ENCODE results near the gene TMCO6. TPM values are rescaled to one million over a fixed set of nuclear protein-coding genes. Genes with fewer than 3 reads are reported as not detected.

The TMCO6 gene
- total RNA-seq, 4 donors from 2014 or later = 21.9 to 90.9 (median 42.2) TPM

DNA sequence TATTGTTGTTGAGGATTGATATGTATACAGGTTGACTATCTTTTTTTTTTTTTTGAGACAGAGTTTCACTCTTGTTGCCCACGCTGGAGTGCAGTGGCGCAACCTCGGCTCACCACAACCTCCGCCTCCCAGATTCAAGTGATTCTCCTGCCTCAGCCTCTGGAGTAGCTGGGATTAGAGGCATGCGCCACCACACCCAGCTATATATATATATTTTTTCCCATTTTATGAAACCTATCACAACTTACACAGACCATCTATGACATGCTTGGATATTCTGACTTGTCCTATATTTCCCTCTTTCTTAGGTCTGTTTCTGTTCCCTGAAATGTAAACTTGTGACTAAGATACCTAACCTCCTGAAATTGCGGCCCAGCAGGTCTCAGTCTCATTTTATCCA is 11.3 kb upstream of the TMCO6 start:
- H3K27ac ChIP-seq = no peak overlapping the region
- TF ChIP-seq POLR2A (IDR thresholded peaks at IDR 0.05) = no peak
- TF ChIP-seq, protein P1, sequence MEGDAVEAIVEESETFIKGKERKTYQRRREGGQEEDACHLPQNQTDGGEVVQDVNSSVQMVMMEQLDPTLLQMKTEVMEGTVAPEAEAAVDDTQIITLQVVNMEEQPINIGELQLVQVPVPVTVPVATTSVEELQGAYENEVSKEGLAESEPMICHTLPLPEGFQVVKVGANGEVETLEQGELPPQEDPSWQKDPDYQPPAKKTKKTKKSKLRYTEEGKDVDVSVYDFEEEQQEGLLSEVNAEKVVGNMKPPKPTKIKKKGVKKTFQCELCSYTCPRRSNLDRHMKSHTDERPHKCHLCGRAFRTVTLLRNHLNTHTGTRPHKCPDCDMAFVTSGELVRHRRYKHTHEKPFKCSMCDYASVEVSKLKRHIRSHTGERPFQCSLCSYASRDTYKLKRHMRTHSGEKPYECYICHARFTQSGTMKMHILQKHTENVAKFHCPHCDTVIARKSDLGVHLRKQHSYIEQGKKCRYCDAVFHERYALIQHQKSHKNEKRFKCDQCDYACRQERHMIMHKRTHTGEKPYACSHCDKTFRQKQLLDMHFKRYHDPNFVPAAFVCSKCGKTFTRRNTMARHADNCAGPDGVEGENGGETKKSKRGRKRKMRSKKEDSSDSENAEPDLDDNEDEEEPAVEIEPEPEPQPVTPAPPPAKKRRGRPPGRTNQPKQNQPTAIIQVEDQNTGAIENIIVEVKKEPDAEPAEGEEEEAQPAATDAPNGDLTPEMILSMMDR (IDR thresholded peaks at IDR 0.05) = no peak
- H3K36me3 ChIP-seq = no peaks in the 10 kb centered on the region
- peaks cover 0 to 10% (median 4%) of the 10 kb centered on the region in 4 donors for H3K4me1 ChIP-seq
- H3K9me3 ChIP-seq = no peaks in the 10 kb centered on the region
- DNase-seq = no peak
- no peaks in the 10 kb centered on the region for H3K27me3 ChIP-seq
- no peak overlapping the region for H3K4me3 ChIP-seq

DNA sequence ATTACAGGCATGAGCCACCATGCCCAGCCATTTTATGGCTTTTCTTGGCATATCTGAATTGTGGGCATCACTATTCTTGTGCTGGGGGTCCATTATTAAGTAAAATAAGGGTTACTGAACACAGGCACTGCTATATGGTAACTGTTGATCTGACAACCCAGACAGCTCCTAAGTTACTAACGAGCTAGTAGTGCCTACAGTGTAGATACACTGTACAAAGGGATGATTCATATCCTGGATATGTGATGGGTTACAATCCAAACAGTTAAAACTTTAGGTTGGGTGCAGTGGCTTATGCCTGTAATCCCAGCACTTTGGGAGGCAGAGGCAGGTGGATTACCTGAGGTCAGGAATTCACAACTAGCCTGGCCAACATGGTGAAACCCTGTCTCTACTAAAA is 10.5 kb upstream of the TMCO6 start:
- DNase-seq = no peak
- H3K36me3 ChIP-seq = no peaks in the 10 kb centered on the region
- TF ChIP-seq POLR2A (IDR thresholded peaks at IDR 0.05) = no peak
- TF ChIP-seq, protein P1 (IDR thresholded peaks at IDR 0.05) = no peak
- H3K27ac ChIP-seq = no peak overlapping the region
- no peak overlapping the region for H3K4me3 ChIP-seq
- peaks cover 0 to 15% (median 4%) of the 10 kb centered on the region in 4 donors for H3K4me1 ChIP-seq
- no peaks in the 10 kb centered on the region for H3K27me3 ChIP-seq
- no peaks in the 10 kb centered on the region for H3K9me3 ChIP-seq

DNA sequence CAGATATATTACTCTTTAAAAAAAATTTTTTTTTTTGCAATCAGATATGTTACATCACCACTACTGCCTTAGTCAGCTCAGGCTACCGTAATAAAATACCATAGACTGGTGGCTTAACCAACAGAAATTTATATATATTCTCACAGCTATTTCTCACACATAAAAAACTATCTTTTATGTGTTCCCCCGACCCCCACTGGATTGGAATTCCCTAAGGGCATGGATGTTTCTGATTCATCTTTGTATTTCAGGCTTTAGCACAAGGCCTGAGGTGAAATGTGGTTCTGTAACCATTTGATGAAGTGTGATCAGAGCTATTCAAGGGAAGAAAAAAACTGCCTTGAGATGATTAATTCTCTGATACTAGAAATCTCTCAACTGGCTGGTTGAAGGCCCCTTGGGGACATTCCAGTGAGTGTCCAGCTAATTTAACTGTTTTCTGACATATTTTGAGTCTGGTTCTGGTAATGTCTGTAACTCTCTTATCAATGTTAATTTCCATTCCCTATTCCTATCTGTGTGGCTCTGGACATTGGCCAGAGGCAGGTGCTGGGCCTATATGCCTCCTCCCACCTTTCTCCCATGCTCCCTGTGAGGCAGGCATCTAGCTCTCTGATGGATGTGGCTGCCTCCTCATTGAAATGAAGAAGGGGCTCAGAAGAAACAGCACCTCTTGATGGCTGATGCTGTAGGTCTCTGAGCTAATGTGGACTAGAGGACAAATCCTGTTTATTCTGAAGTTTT is 8.8 kb upstream of the TMCO6 start:
- H3K36me3 ChIP-seq = no peaks in the 10 kb centered on the region
- peak overlapping the region in 1 of 4 donors; percentile 9 for H3K27ac ChIP-seq
- H3K27me3 ChIP-seq = no peaks in the 10 kb centered on the region
- no peak for DNase-seq
- H3K4me1 ChIP-seq = peaks cover 0 to 15% (median 4%) of the 10 kb centered on the region in 4 donors
- TF ChIP-seq, protein P1 (IDR thresholded peaks at IDR 0.05) = no peak
- TF ChIP-seq POLR2A (IDR thresholded peaks at IDR 0.05) = no peak
- peak overlapping the region in 2 of 4 donors; percentile 20 to 64 for H3K4me3 ChIP-seq
- no peaks in the 10 kb centered on the region for H3K9me3 ChIP-seq

DNA sequence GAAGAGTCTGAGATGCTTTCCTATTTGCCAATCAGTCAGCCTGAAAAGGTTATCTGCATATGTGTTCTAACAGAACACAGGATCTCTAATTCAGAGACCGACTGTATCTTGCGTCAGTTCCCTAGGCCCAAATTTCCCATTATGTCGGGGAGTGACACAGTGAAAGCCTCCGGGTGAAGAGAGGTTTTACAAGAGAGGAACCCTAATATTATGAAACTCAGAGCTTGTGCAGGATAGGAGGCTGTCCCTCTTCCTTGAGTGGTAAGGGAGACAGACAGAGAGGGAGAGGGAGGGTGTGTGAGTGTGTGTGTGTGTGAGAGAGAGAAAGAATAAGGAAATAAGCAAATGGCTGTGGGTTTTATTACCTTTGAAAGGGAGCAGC is 8.2 kb upstream of the TMCO6 start:
- no peak for TF ChIP-seq POLR2A (IDR thresholded peaks at IDR 0.05)
- TF ChIP-seq, protein P1 (IDR thresholded peaks at IDR 0.05) = no peak
- no peak for DNase-seq
- Histone ChIP-seq H3K36me3 (no peaks in the 10 kb centered on the region), H3K4me3 (peak overlapping the region in 1 of 4 donors; percentile 64), H3K27ac (peak overlapping the region in 2 of 4 donors; percentile 9 to 69), H3K9me3 (no peaks in the 10 kb centered on the region), H3K4me1 (peaks cover 0 to 15% (median 4%) of the 10 kb centered on the region in 4 donors), H3K27me3 (no peaks in the 10 kb centered on the region)

DNA sequence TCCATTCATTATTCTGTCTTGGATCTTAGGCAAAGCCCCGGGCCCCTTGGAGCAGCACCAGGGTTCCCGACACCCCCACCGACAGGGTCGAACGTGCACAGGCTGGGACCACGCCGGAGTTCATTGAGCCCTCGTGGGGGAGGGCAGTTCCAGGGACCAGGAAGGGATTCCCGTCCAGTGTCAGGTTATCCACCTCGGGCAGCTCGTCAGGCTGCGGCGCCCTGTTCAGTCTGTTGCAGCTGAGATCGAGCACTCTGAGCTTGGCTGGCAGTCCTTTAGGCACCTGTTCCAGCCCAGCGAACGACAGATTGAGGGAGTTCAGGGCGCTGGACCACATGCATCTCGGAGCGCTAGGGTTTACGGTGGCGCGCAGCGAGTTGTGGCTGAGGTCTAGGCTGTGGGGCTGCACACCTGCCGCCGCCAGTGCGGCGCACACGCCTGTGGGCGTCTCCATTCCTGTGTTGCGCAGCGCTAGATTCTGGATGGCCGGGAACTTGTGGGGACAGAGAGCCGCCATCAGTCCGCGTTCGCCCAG is 7.4 kb upstream of the TMCO6 start:
- TF ChIP-seq, protein P1 (IDR thresholded peaks at IDR 0.05) = no peak
- TF ChIP-seq POLR2A (IDR thresholded peaks at IDR 0.05) = no peak
- H3K9me3 ChIP-seq = no peaks in the 10 kb centered on the region
- DNase-seq = peak in 2 of 3 donors; percentile 65 to 72
- no peaks in the 10 kb centered on the region for H3K36me3 ChIP-seq
- H3K27me3 ChIP-seq = no peaks in the 10 kb centered on the region
- H3K4me1 ChIP-seq = peaks cover 0 to 15% (median 4%) of the 10 kb centered on the region in 4 donors
- H3K27ac ChIP-seq = peak overlapping the region; percentile 42 to 74 (median 68)
- peak overlapping the region; percentile 50 to 71 (median 60) for H3K4me3 ChIP-seq

Measured in Peyer's patch (tissue), 4 donors.